Endothelial cell (in vitro differentiated cells): ENCODE measurements around the gene FAR2. TPM values are rescaled to one million over a fixed set of nuclear protein-coding genes. Genes with fewer than 3 reads are reported as not detected.

ENCODE experiments used
- DNase-seq: peaks from one replicate; pipeline ENCODE4 v3.0.0; 2021; ENCODE audit warnings: low spot score
- H3K27ac Mint-ChIP-seq: one replicate; pipeline ENCODE4 v1.8.0; 2021; ENCODE audit warnings: mixed read lengths, inconsistent platforms; ENCODE audit not compliant: unreplicated experiment
- H3K27me3 Mint-ChIP-seq: one replicate; pipeline ENCODE4 v1.8.0; 2021; ENCODE audit warnings: mild to moderate bottlenecking, moderate library complexity, mixed read lengths, inconsistent platforms; ENCODE audit not compliant: unreplicated experiment
- H3K36me3 Mint-ChIP-seq: one replicate; pipeline ENCODE4 v1.8.0; 2021; ENCODE audit warnings: mild to moderate bottlenecking, low read depth, mixed read lengths, inconsistent platforms; ENCODE audit not compliant: unreplicated experiment
- H3K4me1 Mint-ChIP-seq: one replicate; pipeline ENCODE4 v1.8.0; 2021; ENCODE audit warnings: mild to moderate bottlenecking, mixed read lengths, inconsistent platforms; ENCODE audit not compliant: unreplicated experiment
- H3K4me3 Mint-ChIP-seq: one replicate; pipeline ENCODE4 v1.8.0; 2021; ENCODE audit warnings: mild to moderate bottlenecking, mixed read lengths, inconsistent platforms; ENCODE audit not compliant: unreplicated experiment
- H3K9me3 Mint-ChIP-seq: one replicate; pipeline ENCODE4 v1.8.0; 2021; ENCODE audit warnings: mixed read lengths, inconsistent platforms; ENCODE audit not compliant: unreplicated experiment
- CTCF ChIP-seq: fragments of 200-600 bp; sonication (generic); IDR thresholded peaks from one replicate; pipeline ENCODE4 v1.5.0; 2021; ENCODE audit warnings: antibody characterized with exemption; ENCODE audit not compliant: unreplicated experiment
- total RNA-seq: library from RNA; stranded (reverse); fragmentation: NEBNext Ultra II Directional; extraction: Animal tissue kit (Norgen Biotek cat#: 25700); gene quantifications from one replicate; pipeline ENCODE4 v1.2.1, GENCODE V29; 2021; ENCODE audit not compliant: unreplicated experiment

FAR2 gene
- total RNA-seq, 1 donor from 2014 or later: 104 TPM

GRCh38 chr12:29230800-29231560, 81.9 kb downstream of the FAR2 start:
- H3K27ac Mint-ChIP-seq: no peak overlapping the region

GRCh38 chr12:29232086-29232485, 83.0 kb downstream of the FAR2 start:
- H3K27ac Mint-ChIP-seq: no peak overlapping the region
- no peak overlapping the region for H3K4me3 Mint-ChIP-seq
- H3K36me3 Mint-ChIP-seq: no peaks in the 10 kb centered on the region
- no peaks in the 10 kb centered on the region for H3K9me3 Mint-ChIP-seq
- peaks cover 4% of the 10 kb centered on the region for H3K4me1 Mint-ChIP-seq
- H3K27me3 Mint-ChIP-seq: peaks cover 1% of the 10 kb centered on the region
- DNase-seq: no peak
- no peak for TF ChIP-seq CTCF

More at GRCh38 chr12:29230800-29231560, 81.9 kb downstream of the FAR2 start:
- Mint-ChIP-seq H3K4me1 (peaks cover 8% of the 10 kb centered on the region), H3K9me3 (no peaks in the 10 kb centered on the region), H3K27me3 (peaks cover 1% of the 10 kb centered on the region), H3K36me3 (no peaks in the 10 kb centered on the region), H3K4me3 (no peak overlapping the region)
- DNase-seq: no peak
- no peak for TF ChIP-seq CTCF

- no peaks in the 10 kb centered on the region for H3K36me3 Mint-ChIP-seq
- H3K4me1 Mint-ChIP-seq: peaks cover 7% of the 10 kb centered on the region
- no peak overlapping the region for H3K27ac Mint-ChIP-seq
- peaks cover under 1% of the 10 kb centered on the region for H3K27me3 Mint-ChIP-seq
- no peaks in the 10 kb centered on the region for H3K9me3 Mint-ChIP-seq
- TF ChIP-seq CTCF: no peak
- DNase-seq: no peak
- H3K4me3 Mint-ChIP-seq: no peak overlapping the region
These were observed 85.5 kb downstream of the FAR2 start for GRCh38 chr12:29234552-29234951.

GRCh38 chr12:29234965-29235626, 86.0 kb downstream of the FAR2 start:
- H3K36me3 Mint-ChIP-seq: no peaks in the 10 kb centered on the region
- no peaks in the 10 kb centered on the region for H3K27me3 Mint-ChIP-seq
- H3K4me3 Mint-ChIP-seq: no peak overlapping the region
- no peak for DNase-seq
- no peak overlapping the region for H3K27ac Mint-ChIP-seq
- peaks cover 7% of the 10 kb centered on the region for H3K4me1 Mint-ChIP-seq
- no peak for TF ChIP-seq CTCF
- H3K9me3 Mint-ChIP-seq: no peaks in the 10 kb centered on the region

GRCh38 chr12:29238822-29239291, 89.8 kb downstream of the FAR2 start:
- peak overlapping the region; percentile 87 for H3K27ac Mint-ChIP-seq
- H3K27me3 Mint-ChIP-seq: no peaks in the 10 kb centered on the region
- no peak overlapping the region for H3K4me3 Mint-ChIP-seq
- H3K4me1 Mint-ChIP-seq: peaks cover 36% of the 10 kb centered on the region
- no peak for TF ChIP-seq CTCF
- DNase-seq: no peak
- peaks cover 8% of the 10 kb centered on the region for H3K36me3 Mint-ChIP-seq
- H3K9me3 Mint-ChIP-seq: no peaks in the 10 kb centered on the region
